Stromal cell of bone marrow (primary cell): ENCODE results near the gene CTRB2.

Experiments
- DNase-seq: peaks from one replicate; pipeline ENCODE4 v3.0.0-alpha.2; 2012; ENCODE audit warnings: low read depth

CTRB2 gene

GRCh38 chr16:75206749-75207451, at the start of gene CTRB2:
Gene CTRB2 (minus strand): TSS chr16:75207161. CDS start chr16:75207141, 20 bp downstream.
- no peak for DNase-seq

- no peak for DNase-seq
These were observed 49.2 kb upstream of the CTRB2 start for GRCh38 chr16:75256059-75256571.

- no peak for DNase-seq
These were observed 47.4 kb upstream of the CTRB2 start for GRCh38 chr16:75254359-75254837.

- no peak for DNase-seq
These were observed 46.3 kb upstream of the CTRB2 start for GRCh38 chr16:75252946-75253911.

GRCh38 chr16:75252049-75252864, 45.3 kb upstream of the CTRB2 start:
- DNase-seq: no peak

GRCh38 chr16:75251280-75252048, 44.5 kb upstream of the CTRB2 start, which contains the start of gene BCAR1:
Gene BCAR1 (minus strand): TSS chr16:75251624. CDS start chr16:75251482, 142 bp downstream.
- peak; percentile 79 for DNase-seq

- no peak for DNase-seq
These were observed 43.9 kb upstream of the CTRB2 start for GRCh38 chr16:75250809-75251279.

GRCh38 chr16:75250089-75250808, 43.3 kb upstream of the CTRB2 start:
- no peak for DNase-seq

- DNase-seq: no peak
These were observed 42.5 kb upstream of the CTRB2 start for GRCh38 chr16:75249441-75249840.

GRCh38 chr16:75248536-75249380, 41.8 kb upstream of the CTRB2 start:
- no peak for DNase-seq

GRCh38 chr16:75248142-75248535, 41.2 kb upstream of the CTRB2 start:
- no peak for DNase-seq

GRCh38 chr16:75247249-75247648, 40.3 kb upstream of the CTRB2 start:
- no peak for DNase-seq

- DNase-seq: no peak
These were observed 39.7 kb upstream of the CTRB2 start for GRCh38 chr16:75246504-75247205.

GRCh38 chr16:75244844-75245758, 38.1 kb upstream of the CTRB2 start:
- DNase-seq: peak; percentile 87

GRCh38 chr16:75244225-75244809, 37.4 kb upstream of the CTRB2 start:
- DNase-seq: no peak

GRCh38 chr16:75243667-75244224, 36.8 kb upstream of the CTRB2 start:
- DNase-seq: no peak
